ENCODE data around the gene CSNK1G1. TPM values are rescaled to one million over a fixed set of nuclear protein-coding genes. Genes with fewer than 3 reads are reported as not detected.

CSNK1G1 gene
- total RNA-seq, 1 donor from 2014 or later: 6.0 TPM

- intact Hi-C loops (cut with DNase I): loop anchor here (5.0 kb wide), 1 partner anchor 55 kb away; the partner anchor contains the start of gene SNX1
- ATAC-seq (ENCODE audit: poor library complexity): peak; percentile 1
- peak; percentile 48 for DNase-seq
Measured at GRCh38 chr15:64151727-64152506, 204.1 kb downstream of the CSNK1G1 start, which contains the start of gene SNX22. Gene SNX22, plus strand, starts transcription at chr15:64151731. Its CDS starts 45 bp downstream, at chr15:64151776.

GRCh38 chr15:64149893-64150578 lies 205.9 kb downstream of the CSNK1G1 start:
- no peak for DNase-seq
- ATAC-seq (ENCODE audit: poor library complexity): no peak
- intact Hi-C loops (cut with DNase I): loop anchor here (5.0 kb wide), 1 partner anchor 53 kb away; the partner anchor contains the start of gene SNX1

GRCh38 chr15:64149424-64149823 lies 206.5 kb downstream of the CSNK1G1 start:
- DNase-seq (no peak), ATAC-seq (ENCODE audit: poor library complexity) (no peak)
- intact Hi-C loops (cut with DNase I): no loop called here

- DNase-seq (no peak), ATAC-seq (ENCODE audit: poor library complexity) (no peak)
- intact Hi-C loops (cut with DNase I): no loop called here
Measured at GRCh38 chr15:64148581-64148980, 207.4 kb downstream of the CSNK1G1 start.

- intact Hi-C loops (cut with DNase I): no loop called here
- ATAC-seq (ENCODE audit: poor library complexity) (no peak), DNase-seq (no peak)
Measured at GRCh38 chr15:64148168-64148567, 207.8 kb downstream of the CSNK1G1 start.

GRCh38 chr15:64146885-64147681 lies 208.9 kb downstream of the CSNK1G1 start:
- intact Hi-C loops (cut with DNase I): no loop called here
- ATAC-seq (ENCODE audit: poor library complexity) (no peak), DNase-seq (no peak)

GRCh38 chr15:64146520-64146884 lies 209.5 kb downstream of the CSNK1G1 start:
- DNase-seq (no peak), ATAC-seq (ENCODE audit: poor library complexity) (no peak)
- intact Hi-C loops (cut with DNase I): no loop called here

- DNase-seq (peak; percentile 82), ATAC-seq (ENCODE audit: poor library complexity) (peak; percentile 90)
- intact Hi-C loops (cut with DNase I): no loop called here
Measured at GRCh38 chr15:64146041-64146440, 209.9 kb downstream of the CSNK1G1 start.

- ATAC-seq (ENCODE audit: poor library complexity) (no peak), DNase-seq (peak; percentile 29)
- intact Hi-C loops (cut with DNase I): no loop called here
Measured at GRCh38 chr15:64144565-64145281, 211.2 kb downstream of the CSNK1G1 start.

GRCh38 chr15:64144192-64144564 lies 211.8 kb downstream of the CSNK1G1 start:
- no peak for DNase-seq
- no peak for ATAC-seq (ENCODE audit: poor library complexity)
- intact Hi-C loops (cut with DNase I): no loop called here

GRCh38 chr15:64143276-64143675 lies 212.7 kb downstream of the CSNK1G1 start:
- intact Hi-C loops (cut with DNase I): no loop called here
- ATAC-seq (ENCODE audit: poor library complexity) (no peak), DNase-seq (no peak)

GRCh38 chr15:64141798-64142512 lies 214.0 kb downstream of the CSNK1G1 start:
- no peak for ATAC-seq (ENCODE audit: poor library complexity)
- DNase-seq: no peak
- intact Hi-C loops (cut with DNase I): no loop called here

- DNase-seq (no peak), ATAC-seq (ENCODE audit: poor library complexity) (no peak)
- intact Hi-C loops (cut with DNase I): no loop called here
Measured at GRCh38 chr15:64138331-64138941, 217.5 kb downstream of the CSNK1G1 start.

GRCh38 chr15:64137226-64137833 lies 218.6 kb downstream of the CSNK1G1 start:
- peak; percentile 43 for ATAC-seq (ENCODE audit: poor library complexity)
- intact Hi-C loops (cut with DNase I): no loop called here
- DNase-seq: no peak

GRCh38 chr15:64136347-64136746 lies 219.6 kb downstream of the CSNK1G1 start:
- intact Hi-C loops (cut with DNase I): no loop called here
- ATAC-seq (ENCODE audit: poor library complexity): no peak
- no peak for DNase-seq

- intact Hi-C loops (cut with DNase I): no loop called here
- ATAC-seq (ENCODE audit: poor library complexity) (peak; percentile 48), DNase-seq (peak; percentile 74)
Measured at GRCh38 chr15:64134345-64134829, 221.6 kb downstream of the CSNK1G1 start.
